Activated CD8-positive, alpha-beta T cell treated with anti-CD3 and anti-CD28 coated beads, Interleukin-2, amount 10 ng/mL, durations not matched to agents 7 days and 5 days (primary cell): ENCODE results near the gene RIPK1. TPM values are rescaled to one million over a fixed set of nuclear protein-coding genes. Genes with fewer than 3 reads are reported as not detected.
"Not testable (repeated sequence)": the region's sequence is repeated elsewhere in the genome, so short reads cannot be mapped to it uniquely, and the experiment has no call there.

ENCODE experiments used
- ATAC-seq: fragments of 150-1000 bp; cut with Tn5 transposase; one replicate; pipeline ENCODE4 v1.10.0; 2021; ENCODE audit warnings: moderate library complexity
- CTCF ChIA-PET: fragments of 350-600 bp; sonication (Branson Sonifier 250); formaldehyde crosslinking; loops from one replicate; lab custom pipeline; 2021; ENCODE audit warnings: antibody characterized with exemption; lab: Charles Lee
- POLR2A ChIA-PET: fragments of 350-600 bp; sonication (Branson Sonifier 250); formaldehyde crosslinking; loops from one replicate; lab custom pipeline; 2021; ENCODE audit warnings: antibody characterized with exemption; lab: Charles Lee
- DNase-seq: peaks from one replicate; pipeline ENCODE4 v3.0.0-alpha.2; 2020
- H3K27ac Mint-ChIP-seq: one replicate; pipeline ENCODE4 v1.8.0; 2021; ENCODE audit warnings: mild to moderate bottlenecking, mixed read lengths
- H3K27me3 Mint-ChIP-seq: one replicate; pipeline ENCODE4 v1.8.0; 2021; ENCODE audit warnings: low read depth, mixed read lengths
- H3K36me3 Mint-ChIP-seq: one replicate; pipeline ENCODE4 v1.8.0; 2021; ENCODE audit warnings: low read depth, mixed read lengths
- H3K4me1 Mint-ChIP-seq: one replicate; pipeline ENCODE4 v1.8.0; 2021; ENCODE audit warnings: low read depth, mixed read lengths
- H3K4me3 Mint-ChIP-seq: one replicate; pipeline ENCODE4 v1.8.0; 2021; ENCODE audit warnings: mild to moderate bottlenecking, mixed read lengths
- H3K9me3 Mint-ChIP-seq: one replicate; pipeline ENCODE4 v1.8.0; 2022; ENCODE audit warnings: mixed read lengths; ENCODE audit not compliant: insufficient read depth
- total RNA-seq, 2 experiments: library from RNA; stranded (reverse); gene quantifications; one replicate each; pipeline ENCODE4 v1.2.3, GENCODE V29; 2021

The RIPK1 gene
- total RNA-seq, 2 experiments from 2014 or later: 28.0 to 28.1 TPM

DNA sequence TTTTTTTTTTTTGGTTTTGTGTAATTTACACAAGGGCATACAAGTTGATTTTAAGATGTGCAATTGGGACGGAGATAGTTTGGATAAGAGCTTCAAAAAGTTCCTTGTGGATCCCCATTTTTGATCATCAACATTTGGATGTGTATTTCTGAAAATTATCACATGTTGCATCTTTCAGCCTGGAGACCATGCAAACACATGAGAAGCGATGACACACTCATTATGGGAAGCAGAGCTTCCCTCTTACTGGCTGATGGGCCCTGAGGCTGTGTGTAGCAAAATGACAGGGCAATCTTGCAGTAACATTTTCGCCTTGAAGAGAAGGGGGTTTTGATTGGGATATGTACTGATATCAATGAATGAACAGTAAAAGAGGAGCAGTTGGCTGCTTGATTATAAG, 22.0 kb upstream of the RIPK1 start:
- no peak for ATAC-seq
- Mint-ChIP-seq H3K4me3 (no peak overlapping the region), H3K4me1 (no peaks in the 10 kb centered on the region), H3K27me3 (peaks cover 34% of the 10 kb centered on the region), H3K36me3 (no peaks in the 10 kb centered on the region), H3K27ac (no peak overlapping the region), H3K9me3 (no peaks in the 10 kb centered on the region)
- ChIA-PET POLR2A (interaction anchor here (1.7 kb wide), 1 partner anchor 21 kb away, joined by 3 read pairs; no protein-coding TSS in a partner anchor), CTCF (interaction anchor here (0.7 kb wide), 1 partner anchor 45 kb away, joined by 3 read pairs; no protein-coding TSS in a partner anchor)
- no peak for DNase-seq

DNA sequence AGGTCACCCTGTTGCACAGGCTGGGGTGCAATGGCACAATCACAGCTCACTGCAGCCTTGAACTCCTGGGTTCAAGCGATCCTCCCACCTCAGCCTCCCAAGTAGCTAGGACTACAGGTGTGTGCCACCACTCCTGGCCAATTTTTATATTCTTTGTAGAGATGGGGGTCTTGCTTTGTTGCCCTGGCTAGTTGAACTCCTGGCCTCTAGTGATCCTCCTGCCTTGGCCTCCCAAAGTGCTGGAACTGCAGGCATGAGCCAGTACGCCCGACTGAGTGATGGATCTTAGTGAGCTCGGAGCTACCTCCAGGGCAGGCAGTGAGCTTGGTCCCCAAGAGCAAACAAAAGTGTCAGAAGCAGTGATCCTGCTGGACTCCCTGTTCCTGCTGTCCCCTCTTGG, 20.3 kb upstream of the RIPK1 start:
- H3K9me3 Mint-ChIP-seq, POLR2A ChIA-PET, H3K4me1 Mint-ChIP-seq, DNase-seq, ATAC-seq, H3K4me3 Mint-ChIP-seq, H3K27ac Mint-ChIP-seq, H3K36me3 Mint-ChIP-seq: not testable (repeated sequence)
- peaks cover 34% of the 10 kb centered on the region for H3K27me3 Mint-ChIP-seq
- CTCF ChIA-PET: interaction anchor here (1.1 kb wide), 1 partner anchor 46 kb away, joined by 4 read pairs; no protein-coding TSS in a partner anchor

DNA sequence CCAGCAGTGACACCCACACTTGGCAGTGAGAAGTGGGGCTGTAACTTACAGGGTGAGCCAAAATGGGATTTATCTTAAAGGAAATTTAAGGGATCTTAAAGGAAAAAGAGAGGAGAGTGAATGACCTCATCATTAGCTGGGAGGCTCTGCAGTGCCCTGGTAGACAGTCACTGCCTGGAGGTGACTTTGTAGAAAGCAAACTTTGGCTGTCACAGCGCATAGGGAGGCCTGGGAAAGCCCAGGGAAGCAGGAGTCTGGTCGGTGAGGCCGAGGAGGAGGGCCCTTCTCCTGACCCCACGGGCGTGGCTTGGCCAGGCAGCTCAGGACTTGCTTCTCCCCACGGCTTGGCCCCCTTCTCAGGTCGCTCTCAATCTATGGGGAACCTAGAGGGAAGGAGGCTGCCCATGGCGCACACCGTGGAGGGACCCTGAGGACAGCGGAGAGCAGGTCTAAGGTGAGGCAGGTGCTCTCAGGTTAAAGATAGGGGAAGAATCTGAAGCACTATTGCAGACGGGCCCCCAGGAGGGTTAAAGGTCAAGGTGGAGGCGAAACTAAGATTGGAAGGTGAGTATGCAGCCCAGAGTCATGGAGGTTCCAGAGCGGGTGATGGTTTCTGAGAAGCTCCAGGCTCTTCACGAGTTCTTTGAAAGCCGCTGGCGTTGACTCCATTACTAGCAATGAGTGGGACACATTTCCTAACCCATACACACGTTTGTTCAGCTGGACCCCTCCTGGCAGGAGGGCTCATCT, 15.6 kb upstream of the RIPK1 start:
- no peaks in the 10 kb centered on the region for H3K9me3 Mint-ChIP-seq

DNA sequence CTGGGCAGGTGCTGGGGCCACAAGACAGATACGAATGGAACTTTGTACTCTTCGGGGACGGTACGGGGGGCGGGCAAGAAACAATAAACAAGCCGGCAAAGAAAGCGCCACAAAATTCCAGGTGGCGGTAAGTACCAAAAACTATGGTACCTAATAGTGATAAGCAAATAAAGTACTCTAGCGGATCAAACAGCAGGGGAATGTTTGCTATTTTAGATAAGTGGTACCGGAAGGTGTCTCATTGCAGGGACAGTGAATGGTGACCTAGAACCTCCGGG, 15.1 kb upstream of the RIPK1 start:
- DNase-seq (no peak), ATAC-seq (no peak)
- Mint-ChIP-seq H3K9me3 (no peaks in the 10 kb centered on the region), H3K27ac (peak overlapping the region; percentile 72), H3K36me3 (no peaks in the 10 kb centered on the region), H3K27me3 (peaks cover 17% of the 10 kb centered on the region), H3K4me1 (peaks cover 31% of the 10 kb centered on the region), H3K4me3 (peak overlapping the region; percentile 75)
- ChIA-PET CTCF (interaction anchor here (0.8 to 2.0 kb wide), 11 partner anchors 15 to 262 kb away, joined by 3 to 7 read pairs (median 5); partner anchors contain the start of genes NQO2 and RIPK1), POLR2A (interaction anchor here (0.7 to 1.8 kb wide), 10 partner anchors 10 to 256 kb away, joined by 3 to 15 read pairs (median 5); partner anchors contain the start of gene NQO2)

More for the DNA sequence above, 15.6 kb upstream of the RIPK1 start:
- peaks cover 31% of the 10 kb centered on the region for H3K4me1 Mint-ChIP-seq
- POLR2A ChIA-PET: interaction anchor here (0.7 to 1.8 kb wide), 8 partner anchors 11 to 98 kb away, joined by 3 to 15 read pairs (median 5); partner anchors contain the start of gene NQO2
- peak overlapping the region; percentile 72 for H3K27ac Mint-ChIP-seq
- DNase-seq (no peak), ATAC-seq (no peak)
- CTCF ChIA-PET: interaction anchor here (1.0 to 2.0 kb wide), 7 partner anchors 27 to 261 kb away, joined by 3 to 7 read pairs (median 5); no protein-coding TSS in a partner anchor
- H3K27me3 Mint-ChIP-seq: peaks cover 17% of the 10 kb centered on the region
- H3K36me3 Mint-ChIP-seq: no peaks in the 10 kb centered on the region
- peak overlapping the region; percentile 75 for H3K4me3 Mint-ChIP-seq

DNA sequence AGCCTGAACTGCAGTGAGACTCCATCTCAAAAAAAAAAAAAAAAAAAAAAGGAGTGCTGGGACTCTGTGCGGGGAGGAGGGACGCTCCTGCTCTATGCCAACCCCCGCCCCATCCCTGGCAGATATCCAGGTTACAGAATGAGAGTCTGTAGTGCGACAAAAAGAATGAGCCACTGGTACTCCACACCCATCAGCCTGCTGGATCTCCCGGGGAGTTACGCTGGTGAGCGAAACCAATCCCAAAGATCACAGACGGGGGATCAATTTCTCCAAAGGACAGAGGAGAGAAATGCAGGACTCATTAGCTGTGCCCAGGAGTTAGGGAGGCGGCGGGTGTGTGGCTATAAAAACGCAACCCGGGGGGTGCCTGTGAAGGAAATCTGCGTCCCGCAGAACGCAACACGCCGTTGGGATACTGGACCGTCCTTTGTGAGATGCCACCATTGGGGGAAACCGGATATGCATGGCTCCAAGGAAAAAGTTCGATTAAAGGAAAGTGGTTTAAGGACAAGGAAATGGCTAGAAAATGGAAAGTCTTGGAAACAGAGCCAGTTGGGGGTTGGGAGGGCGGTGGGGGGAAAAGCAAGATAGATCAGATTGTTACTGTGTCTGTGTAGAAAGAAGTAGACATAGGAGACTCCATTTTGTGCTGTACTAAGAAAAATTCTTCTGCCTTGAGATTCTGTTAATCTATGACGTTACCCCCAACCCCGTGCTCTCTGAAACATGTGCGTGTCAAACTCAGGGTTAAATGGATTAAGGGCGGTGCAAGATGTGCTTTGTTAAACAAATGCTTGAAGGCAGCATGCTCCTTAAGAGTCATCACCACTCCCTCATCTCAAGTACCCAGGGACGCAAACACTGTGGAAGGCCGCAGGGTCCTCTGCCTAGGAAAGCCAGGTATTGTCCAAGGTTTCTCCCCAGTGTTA, 13.8 kb upstream of the RIPK1 start:
- POLR2A ChIA-PET: interaction anchor here (1.0 to 1.8 kb wide), 8 partner anchors 9 to 257 kb away, joined by 3 to 15 read pairs (median 6); partner anchors contain the start of gene NQO2
- not testable (repeated sequence) for ATAC-seq, H3K9me3 Mint-ChIP-seq, DNase-seq, H3K27me3 Mint-ChIP-seq, H3K36me3 Mint-ChIP-seq, H3K27ac Mint-ChIP-seq
- peak overlapping the region; percentile 29 for H3K4me3 Mint-ChIP-seq
- peaks cover 43% of the 10 kb centered on the region for H3K4me1 Mint-ChIP-seq
- CTCF ChIA-PET: interaction anchor here (0.7 to 3.2 kb wide), 14 partner anchors 14 to 263 kb away, joined by 3 to 13 read pairs (median 4); partner anchors contain the start of gene RIPK1

DNA sequence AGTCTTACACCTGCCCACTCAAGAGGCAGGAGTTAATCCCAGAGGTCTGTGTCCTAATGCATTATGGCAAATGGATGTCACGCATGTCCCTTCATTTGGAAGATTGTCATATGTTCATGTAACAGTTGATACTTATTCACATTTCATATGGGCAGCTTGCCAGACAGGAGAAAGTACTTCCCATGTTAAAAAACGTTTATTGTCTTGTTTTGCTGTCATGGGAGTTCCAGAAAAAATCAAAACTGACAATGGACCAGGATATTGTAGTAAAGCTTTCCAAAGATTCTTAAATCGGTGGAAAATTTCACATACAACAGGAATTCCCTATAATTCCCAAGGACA, 13.2 kb upstream of the RIPK1 start:
- H3K4me3 Mint-ChIP-seq, H3K27ac Mint-ChIP-seq, DNase-seq, ATAC-seq, H3K36me3 Mint-ChIP-seq, H3K9me3 Mint-ChIP-seq, H3K27me3 Mint-ChIP-seq, POLR2A ChIA-PET: not testable (repeated sequence)
- CTCF ChIA-PET: interaction anchor here (0.7 to 3.2 kb wide), 6 partner anchors 35 to 208 kb away, joined by 3 to 13 read pairs (median 4); no protein-coding TSS in a partner anchor
- peaks cover 46% of the 10 kb centered on the region for H3K4me1 Mint-ChIP-seq

DNA sequence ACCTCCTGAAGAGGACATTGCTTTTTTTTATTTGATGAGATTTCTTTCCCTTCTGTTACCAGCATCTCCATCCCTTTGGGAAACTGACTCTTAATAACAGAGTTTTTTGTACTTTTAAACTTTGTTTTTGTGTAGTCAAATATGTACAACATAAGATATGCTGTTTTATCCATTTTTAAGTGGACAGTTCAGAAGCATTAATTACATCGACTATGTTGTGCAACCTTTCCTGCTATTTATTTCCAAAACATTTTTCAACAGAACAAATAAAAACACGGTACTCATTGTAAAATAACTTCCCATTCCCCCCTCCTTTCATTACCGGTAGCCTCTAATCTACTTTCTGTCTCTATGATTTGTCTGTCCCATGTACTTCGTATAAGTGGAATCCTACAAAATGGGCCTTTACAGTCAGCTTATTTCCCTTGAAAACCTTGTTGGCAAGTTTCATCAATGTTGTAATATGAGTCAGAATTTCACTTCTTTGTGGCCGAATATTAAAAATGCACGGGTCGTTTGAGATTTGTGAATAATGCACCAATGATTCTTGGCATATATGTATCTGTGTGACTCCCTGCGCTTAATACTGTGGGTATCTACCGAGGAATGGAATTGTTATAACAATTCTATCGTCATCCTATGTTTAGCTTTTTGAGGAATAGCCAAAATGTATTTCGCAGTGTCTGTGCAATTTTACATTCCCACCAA, 11.1 kb upstream of the RIPK1 start:
- no peaks in the 10 kb centered on the region for H3K36me3 Mint-ChIP-seq
- ChIA-PET POLR2A (interaction anchor here (0.9 kb wide), 1 partner anchor 11 kb away, joined by 3 read pairs; the partner anchor contains the start of gene RIPK1), CTCF (interaction anchor here (0.9 to 3.2 kb wide), 6 partner anchors 30 to 218 kb away, joined by 3 to 13 read pairs (median 4); no protein-coding TSS in a partner anchor)
- ATAC-seq: no peak
- peaks cover 54% of the 10 kb centered on the region for H3K4me1 Mint-ChIP-seq
- no peak overlapping the region for H3K4me3 Mint-ChIP-seq
- DNase-seq: no peak
- no peaks in the 10 kb centered on the region for H3K9me3 Mint-ChIP-seq
- peaks cover 5% of the 10 kb centered on the region for H3K27me3 Mint-ChIP-seq
- H3K27ac Mint-ChIP-seq: no peak overlapping the region

DNA sequence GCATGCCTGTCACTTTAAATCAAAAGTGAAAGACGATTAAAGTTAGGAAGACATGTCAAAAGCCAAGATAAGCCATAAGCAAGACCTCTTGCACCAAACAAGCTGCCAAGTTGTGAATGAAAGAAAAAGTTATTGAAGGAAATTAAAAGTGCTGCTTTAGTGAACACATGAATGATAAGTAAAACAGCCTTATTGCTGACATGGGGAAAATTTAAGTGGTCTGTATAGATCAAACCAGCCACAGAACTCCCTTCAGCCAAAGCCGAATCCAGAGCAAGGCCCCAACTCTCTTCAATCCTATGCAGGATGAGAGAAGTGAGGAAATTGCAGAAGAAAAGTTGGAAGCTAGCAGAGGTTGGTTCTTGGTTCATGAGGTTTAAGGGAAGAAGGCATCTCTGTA, 9.3 kb upstream of the RIPK1 start:
- Mint-ChIP-seq H3K36me3 (no peaks in the 10 kb centered on the region), H3K4me3 (no peak overlapping the region), H3K27me3 (peaks cover 5% of the 10 kb centered on the region), H3K4me1 (peaks cover 38% of the 10 kb centered on the region), H3K9me3 (no peaks in the 10 kb centered on the region), H3K27ac (peak overlapping the region; percentile 36)
- POLR2A ChIA-PET: interaction anchor here (1.0 to 1.1 kb wide), 2 partner anchors 9 to 69 kb away, joined by 4 to 5 read pairs; partner anchors contain the start of gene RIPK1
- DNase-seq: no peak
- ATAC-seq: no peak
- CTCF ChIA-PET: interaction anchor here (0.9 to 2.1 kb wide), 8 partner anchors 9 to 213 kb away, joined by 3 to 12 read pairs (median 4); partner anchors contain the start of genes NQO2 and RIPK1

DNA sequence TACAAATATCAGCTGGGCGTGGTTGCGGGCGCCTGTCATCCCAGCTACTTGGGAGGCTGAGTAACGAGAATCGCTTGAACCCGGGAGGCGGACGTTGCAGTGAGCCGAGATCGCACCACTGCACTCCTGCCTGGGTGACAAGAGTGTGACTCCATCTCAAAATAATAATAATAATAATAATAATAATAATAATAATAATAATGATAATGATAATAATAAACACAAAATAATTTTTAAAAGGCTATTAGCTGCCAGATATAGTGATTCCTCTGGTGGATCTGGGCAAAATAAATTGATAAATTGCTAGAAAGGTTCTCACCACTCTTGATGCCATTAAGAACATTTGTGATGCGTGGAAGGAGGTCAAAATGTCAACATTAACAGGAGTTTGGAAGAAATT, 8.2 kb upstream of the RIPK1 start:
- H3K27me3 Mint-ChIP-seq, ATAC-seq, H3K36me3 Mint-ChIP-seq, H3K27ac Mint-ChIP-seq, DNase-seq, H3K9me3 Mint-ChIP-seq, H3K4me3 Mint-ChIP-seq: not testable (repeated sequence)
- CTCF ChIA-PET: interaction anchor here (0.9 to 2.1 kb wide), 5 partner anchors 62 to 322 kb away, joined by 3 to 12 read pairs (median 6); no protein-coding TSS in a partner anchor
- POLR2A ChIA-PET: interaction anchor here (0.6 kb wide), 1 partner anchor 70 kb away, joined by 3 read pairs; no protein-coding TSS in a partner anchor
- H3K4me1 Mint-ChIP-seq: peaks cover 38% of the 10 kb centered on the region

DNA sequence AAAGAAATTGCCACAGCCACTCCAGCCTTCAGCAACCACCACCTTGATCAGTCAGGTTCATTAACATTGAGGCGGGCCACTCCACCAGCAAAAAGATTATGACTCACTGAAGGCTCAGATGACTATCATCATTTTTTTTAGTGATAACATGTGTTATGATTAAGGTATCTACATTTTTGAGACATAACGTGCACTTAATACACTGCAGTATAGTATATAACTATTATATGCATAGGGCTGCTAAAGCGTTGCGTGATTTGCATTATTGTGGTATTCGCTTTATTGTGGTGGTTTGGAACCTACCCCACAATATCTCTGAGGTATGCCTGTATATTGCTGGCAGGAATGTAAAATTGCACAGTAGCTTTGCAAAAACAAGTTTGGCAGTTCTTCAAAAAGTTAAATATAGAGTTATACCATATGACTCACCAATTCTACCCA, 6.8 kb upstream of the RIPK1 start:
- Mint-ChIP-seq H3K36me3 (peaks cover 10% of the 10 kb centered on the region), H3K4me1 (peaks cover 44% of the 10 kb centered on the region), H3K9me3 (no peaks in the 10 kb centered on the region), H3K27ac (no peak overlapping the region), H3K4me3 (no peak overlapping the region), H3K27me3 (peaks cover 5% of the 10 kb centered on the region)
- CTCF ChIA-PET: interaction anchor here (1.0 to 1.1 kb wide), 3 partner anchors 61 to 215 kb away, joined by 3 to 4 read pairs (median 3); partner anchors contain the start of gene NQO2
- ATAC-seq (no peak), DNase-seq (no peak)
- POLR2A ChIA-PET: interaction anchor here (0.7 to 1.0 kb wide), 3 partner anchors 71 to 121 kb away, joined by 3 to 4 read pairs (median 3); no protein-coding TSS in a partner anchor
